HG03097 (cell line): ENCODE measurements around the gene BICC1.

ENCODE experiments used
- ATAC-seq: cut with Tn5 transposase; IDR thresholded peaks from one replicate; pipeline ENCODE4 v1.9.1; 2021; ENCODE audit not compliant: unreplicated experiment, low FRiP score

BICC1 gene

DNA sequence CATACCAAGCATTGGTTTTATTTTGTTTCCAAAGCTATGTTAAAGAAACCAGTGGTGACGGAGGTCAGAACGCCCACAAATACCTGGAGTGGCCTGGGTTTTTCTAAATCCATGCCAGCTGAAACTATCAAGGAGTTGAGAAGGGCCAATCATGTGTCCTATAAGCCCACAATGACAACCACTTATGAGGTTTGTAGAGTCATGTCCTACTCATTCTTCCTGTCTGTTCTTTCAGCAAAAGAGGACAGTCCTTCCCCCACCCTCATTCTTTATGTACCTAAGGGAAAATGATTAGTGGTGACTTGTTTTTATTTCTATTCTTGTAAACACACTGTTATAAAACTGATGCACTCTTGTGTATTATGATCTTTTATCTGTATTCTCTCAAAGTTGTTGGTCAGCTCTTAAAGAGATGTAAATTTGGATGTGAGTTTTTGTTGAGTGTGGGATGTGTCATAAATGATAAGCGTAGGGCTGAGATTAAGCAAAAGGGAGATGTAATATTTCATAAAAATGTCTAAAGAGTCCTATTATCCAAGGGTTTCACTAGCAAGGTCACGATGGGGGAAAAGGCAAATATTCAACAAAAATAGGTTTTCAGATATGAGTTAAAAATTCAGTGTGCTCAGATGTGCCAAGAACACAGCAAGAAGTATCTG lies 294.4 kb downstream of the BICC1 start:
- ATAC-seq: no peak

DNA sequence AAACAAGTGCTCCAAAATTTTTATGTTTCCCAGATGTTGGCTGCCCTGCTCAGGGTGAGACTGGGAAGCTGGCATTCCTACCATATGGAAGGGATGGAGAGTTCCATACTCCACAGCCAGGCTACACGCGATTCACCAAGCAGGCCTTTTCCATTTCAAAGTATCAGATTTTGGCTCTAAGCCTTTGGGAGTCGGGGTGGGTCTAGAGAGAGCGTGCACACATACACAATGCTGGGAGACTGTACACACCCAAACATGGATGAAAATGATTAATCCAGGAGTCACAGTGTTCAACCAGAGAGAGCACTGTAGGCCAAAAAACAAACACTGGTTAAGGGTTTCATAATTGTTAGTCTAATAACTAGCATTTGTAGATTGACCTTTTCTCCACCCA lies 295.0 kb downstream of the BICC1 start:
- no peak for ATAC-seq

DNA sequence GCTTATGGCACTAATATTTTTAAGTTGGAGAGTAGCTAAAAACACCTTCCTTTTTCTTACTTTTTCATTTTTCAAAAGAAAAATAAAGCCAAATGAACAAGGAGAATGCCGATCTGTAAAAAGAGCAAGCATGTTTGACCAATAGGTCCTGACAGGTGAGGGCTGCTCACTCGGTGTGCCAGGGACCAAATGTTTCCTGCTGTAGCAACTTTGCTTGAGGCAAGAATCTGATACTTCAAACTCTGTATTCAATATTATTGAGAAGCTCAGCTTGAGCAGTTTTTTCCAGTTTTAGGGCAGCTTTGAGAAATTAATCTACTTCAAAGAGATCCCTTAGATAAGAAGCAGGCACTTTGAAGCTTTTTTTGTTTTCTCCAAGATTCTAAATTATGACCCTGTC lies 298.1 kb downstream of the BICC1 start:
- ATAC-seq: no peak

DNA sequence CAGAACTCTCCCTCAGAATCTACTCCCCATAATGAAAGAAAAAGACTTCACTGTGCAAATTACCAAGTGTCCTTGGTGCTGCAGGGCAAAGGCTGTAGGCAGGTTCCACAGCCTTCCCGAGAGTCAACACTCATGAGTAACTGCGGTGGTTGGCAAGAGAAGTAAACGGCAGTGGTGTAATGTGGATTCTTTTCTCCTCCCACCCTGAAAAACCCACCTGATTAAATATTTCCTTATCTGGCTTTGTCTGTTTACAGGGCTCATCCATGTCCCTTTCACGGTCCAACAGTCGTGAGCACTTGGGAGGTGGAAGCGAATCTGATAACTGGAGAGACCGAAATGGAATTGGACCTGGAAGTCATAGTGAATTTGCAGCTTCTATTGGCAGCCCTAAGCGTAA lies 300.9 kb downstream of the BICC1 start:
- ATAC-seq: no peak

DNA sequence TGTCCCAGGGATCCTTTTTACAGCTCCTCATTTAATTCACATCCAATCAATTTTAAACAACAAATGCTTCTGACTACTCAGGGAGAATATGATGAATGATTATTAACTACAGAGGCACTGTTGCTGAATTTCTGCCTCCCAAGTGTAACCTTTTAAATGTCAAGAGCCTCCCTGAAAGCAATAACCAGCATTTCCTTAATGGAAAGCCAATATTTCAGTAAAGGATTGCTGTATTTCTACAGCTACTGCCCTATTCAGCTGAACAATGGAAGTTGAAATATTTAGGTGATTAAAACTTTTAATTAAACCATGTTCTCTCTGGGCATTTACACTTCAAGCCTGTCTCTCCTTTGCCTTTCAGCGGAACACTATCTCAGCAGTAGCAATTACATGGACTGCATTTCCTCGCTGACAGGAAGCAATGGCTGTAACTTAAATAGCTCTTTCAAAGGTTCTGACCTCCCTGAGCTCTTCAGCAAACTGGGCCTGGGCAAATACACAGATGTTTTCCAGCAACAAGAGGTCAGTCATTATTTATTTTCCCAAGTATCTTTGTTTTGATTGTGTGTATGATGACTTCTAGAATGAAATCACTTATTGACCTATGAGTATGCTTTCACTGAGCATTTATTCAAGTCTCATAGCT lies 304.7 kb downstream of the BICC1 start:
- no peak for ATAC-seq

DNA sequence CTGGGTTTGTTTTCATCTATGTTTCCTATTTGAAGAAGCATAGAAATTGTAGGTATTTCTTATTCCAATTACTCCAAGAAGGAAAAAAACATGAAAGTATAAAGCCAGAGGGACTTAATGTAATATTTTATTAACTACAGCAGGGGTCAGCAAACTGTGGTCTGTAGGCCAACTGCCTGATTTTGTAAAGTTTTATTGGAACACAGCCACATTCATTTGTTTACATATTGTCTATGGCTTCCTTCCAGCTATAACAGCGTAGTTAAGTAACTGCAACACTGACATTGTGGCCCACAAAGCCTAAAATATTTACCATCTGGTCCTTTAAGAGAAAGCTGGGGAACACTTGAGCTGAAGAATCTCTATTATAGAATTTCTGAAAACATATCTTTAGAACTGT lies 306.2 kb downstream of the BICC1 start:
- ATAC-seq: no peak

DNA sequence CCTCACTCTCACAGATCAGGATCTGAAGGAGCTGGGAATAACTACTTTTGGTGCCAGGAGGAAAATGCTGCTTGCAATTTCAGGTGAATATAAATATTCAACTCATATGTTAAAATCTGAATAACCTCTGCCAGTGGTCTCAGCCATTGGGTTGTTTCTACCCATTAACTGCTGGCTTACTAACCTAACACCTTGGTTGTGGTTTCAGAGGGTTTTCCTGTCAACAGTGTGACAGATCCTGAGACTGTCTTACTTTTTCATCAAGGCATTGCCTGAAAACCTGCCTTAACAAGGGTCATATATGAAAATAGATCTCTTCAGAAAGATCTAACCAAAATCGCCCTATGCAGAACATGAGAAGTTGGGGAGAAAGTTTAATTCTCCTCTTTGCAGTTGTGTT lies 307.7 kb downstream of the BICC1 start:
- no peak for ATAC-seq

DNA sequence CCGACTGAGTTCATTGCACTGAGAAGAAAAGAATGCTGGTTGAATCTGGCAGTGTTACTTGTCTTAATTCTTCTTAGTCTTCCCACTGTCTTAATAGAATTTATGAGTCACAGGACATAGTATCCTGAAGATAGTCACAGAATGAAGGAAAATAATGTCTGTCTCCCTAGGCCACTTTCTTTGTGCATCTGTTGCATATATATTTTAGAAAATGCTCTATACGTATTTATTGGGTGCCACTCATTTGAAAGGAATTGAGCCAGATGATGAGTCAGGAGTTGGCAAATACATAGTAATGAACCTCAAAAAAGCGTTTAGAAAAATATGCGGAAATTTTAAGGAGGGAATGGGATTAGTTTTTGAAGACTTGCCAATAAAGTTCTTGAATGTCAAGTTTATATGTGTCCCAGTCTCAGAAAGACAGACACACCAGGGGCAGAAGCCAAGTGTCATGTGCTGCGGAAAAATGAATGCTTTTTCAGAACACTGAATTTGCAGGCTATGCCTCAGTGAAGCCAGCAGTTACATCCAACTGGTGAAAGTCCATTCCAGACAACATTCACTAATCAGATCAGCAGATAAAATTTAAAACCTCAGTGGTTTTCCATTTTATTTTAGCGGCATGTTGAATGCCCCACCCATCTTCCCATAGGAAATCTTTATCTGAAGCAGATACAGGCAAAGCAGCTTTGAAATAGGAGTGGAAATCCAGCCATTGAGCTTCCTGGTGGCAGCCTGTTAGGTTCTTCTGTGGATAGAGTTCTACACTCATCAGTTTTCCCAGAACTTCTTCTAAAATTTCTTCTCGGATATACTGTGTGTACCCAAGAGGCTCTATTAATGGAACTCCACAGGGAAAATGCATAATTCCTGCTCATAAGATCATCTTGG lies 308.4 kb downstream of the BICC1 start:
- no peak for ATAC-seq

DNA sequence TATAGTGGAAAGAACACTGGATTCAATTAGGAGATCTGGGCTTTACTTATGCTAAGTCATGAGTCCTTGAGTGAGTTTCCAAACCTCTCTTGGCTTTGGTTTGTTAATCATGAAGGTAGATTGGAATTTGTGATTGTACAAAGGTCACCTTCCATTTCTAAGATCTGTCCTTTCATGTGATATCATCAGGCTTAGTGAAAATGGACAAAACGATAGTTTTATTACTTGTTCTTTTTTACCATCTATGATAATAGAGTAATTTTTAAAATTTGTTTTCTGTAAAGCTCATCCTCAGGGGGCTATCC lies 309.0 kb downstream of the BICC1 start:
- ATAC-seq: no peak

DNA sequence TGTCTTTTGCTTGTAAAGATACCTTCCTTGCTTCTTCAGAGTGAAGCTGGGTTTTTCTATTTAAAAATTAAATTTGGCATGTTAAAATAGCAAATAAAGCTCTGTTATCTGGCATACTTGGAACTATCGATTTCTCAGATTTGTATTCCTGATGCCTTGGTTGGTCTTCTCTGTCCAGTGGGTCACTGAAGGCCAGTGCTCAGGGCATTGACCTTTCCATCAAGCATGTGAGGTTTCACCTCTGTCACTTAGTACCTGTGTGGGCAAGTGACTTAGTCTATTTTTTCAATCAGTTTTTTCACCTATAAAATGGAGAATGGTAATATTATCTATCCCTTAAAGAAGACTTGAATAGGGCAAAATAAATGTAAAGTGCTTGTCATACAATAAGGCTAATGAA lies 311.3 kb downstream of the BICC1 start:
- no peak for ATAC-seq

DNA sequence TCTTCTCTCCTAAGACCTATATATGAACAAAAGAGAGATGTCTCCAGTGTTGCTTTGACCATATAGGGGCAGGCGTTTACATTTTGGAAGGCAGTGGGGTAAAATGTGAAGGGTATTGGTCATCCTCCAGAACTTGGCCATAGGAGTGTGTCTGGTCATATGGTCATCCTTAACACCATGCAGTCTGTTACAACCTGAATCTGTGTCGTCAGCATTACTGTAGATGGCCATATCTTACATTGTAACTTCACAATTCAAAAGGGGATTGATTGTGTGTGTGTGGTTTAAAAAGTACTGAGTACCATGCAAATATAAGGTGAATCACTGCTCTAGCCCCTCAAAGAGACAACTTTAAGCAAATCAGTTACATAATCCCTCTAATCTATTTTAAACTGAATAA lies 311.7 kb downstream of the BICC1 start:
- no peak for ATAC-seq

DNA sequence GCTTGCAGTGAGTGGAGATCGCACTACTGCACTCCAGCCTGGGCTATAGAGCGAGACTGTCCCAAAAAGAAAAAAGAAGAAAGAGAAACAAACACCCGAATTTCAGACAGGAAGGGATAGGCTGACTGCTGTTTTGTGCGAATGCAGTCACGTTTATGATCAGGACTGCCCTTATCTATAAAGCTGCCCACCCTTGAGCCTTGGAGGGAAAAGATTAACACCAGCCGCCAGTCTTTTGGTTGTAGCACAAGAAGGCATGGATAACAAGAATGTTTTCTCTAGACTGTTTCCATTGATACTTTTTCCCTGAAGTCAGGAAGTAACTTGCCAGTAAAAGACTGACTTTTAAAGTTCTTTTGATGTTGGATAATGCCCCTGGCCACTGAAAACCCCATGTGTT lies 314.0 kb downstream of the BICC1 start:
- ATAC-seq: no peak

DNA sequence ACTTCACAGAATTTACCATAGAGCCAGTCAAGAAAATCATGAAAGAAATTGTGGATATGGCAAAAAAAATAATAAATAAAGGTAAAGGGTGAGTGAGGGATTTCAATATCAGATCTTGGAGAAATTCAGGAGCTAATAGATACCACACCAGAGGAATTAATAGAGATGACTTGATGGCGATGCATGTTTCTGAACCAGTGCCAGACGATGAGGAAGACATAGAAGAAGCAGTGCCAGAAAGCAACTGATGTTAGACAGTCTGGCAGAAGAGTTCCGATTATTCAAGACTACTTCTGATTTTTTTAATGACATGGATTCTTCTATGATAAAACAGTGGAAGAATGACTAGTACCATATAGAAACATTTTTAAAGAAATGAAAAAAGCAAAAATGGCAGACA lies 314.7 kb downstream of the BICC1 start:
- no peak for ATAC-seq

DNA sequence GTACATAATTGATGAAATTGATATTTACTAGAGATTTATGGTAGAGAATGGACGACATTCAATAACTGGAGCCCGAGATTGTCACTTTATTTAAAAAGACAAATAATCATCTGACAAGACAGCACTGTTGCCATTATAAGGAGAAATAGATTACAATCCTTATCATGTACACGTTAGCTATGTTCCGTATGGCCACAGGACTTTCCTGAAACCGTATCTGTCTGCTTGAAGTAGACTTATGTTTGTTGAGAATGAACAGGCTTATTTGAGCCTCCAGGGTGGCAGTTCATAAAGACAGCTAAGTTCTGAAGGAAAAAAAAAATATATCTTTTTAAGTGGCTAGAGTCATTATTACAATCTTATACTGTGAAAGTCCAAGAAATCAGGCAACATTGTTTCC lies 317.2 kb downstream of the BICC1 start:
- ATAC-seq: no peak

DNA sequence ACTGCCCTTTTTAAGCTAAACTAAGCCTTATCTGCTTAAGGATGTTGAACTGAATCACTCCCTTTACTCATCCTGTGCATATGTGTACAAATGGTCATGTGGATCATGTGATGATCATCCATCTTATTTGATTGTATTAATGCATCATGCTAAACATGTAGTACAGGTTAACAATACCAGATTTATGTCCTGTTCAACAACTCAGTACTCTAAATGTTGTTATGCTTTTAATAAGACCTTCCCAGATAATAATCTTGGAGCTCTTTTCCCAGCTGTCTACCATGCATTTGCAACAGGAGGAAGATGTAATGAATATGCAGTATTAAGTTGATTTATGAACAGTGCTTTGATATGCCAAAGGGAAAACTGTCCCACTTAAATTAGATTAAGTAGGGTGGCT lies 318.0 kb downstream of the BICC1 start:
- ATAC-seq: no peak

DNA sequence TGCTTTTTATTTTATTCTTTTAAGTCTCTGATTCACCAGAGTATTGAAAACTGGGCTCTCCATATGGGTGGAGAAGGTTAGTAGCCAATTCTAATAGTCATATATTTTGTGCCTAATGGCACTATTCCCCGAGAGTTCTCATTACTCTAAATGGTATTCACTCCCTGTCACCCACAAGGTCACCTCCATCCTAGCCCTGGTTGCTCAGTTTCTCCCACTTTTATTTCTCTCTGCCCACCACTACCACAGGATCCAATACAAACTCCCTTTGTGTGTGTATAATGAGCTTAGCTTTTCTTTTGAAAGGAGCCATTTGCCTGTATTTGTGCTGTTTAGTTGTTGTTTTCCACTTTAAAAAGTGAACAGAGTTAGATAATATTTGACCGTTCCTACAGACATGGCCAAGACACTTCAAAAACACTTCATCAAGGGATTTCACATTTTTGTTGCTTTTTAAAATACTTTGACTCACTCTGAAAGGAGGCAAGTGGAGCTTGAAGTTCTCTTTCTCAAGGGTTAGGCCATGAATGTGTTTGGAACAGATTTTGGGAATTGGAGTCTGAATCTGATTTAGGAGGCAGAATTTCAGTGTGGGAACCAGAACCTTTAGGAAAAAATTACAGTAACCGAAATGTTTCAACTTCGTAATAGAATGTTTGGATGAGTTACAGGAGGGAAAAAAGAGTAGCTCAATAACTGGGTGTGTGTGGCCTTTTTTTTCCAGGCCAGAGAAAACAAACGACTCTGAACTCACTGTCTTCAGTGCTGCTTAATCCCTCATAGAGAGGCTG lies 321.3 kb downstream of the BICC1 start:
- no peak for ATAC-seq

DNA sequence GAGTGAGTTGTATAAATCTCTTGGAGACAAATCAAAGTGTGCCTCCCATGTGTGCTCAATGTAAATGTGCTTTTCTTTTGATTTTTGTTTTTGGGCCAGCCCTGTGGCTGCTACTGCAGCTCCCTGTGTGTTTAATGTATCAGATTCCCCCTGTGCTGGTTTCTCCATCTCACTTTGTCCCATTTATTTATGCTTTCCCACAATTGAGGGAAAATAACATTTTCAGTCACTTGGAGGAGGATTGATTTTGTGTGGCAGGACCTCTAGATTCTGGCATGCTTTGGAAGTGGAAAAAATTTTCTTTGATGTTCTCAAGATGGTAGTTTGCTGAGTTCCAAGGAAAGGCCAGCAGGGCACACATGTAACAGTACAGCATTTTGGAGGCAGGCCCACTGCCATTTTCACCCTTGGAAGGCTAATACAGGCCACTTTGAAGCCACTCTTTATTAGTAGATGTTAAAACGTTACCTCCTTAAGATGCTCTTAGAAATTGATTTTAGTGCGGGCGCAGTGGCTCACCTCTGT lies 323.6 kb downstream of the BICC1 start:
- ATAC-seq: no peak

DNA sequence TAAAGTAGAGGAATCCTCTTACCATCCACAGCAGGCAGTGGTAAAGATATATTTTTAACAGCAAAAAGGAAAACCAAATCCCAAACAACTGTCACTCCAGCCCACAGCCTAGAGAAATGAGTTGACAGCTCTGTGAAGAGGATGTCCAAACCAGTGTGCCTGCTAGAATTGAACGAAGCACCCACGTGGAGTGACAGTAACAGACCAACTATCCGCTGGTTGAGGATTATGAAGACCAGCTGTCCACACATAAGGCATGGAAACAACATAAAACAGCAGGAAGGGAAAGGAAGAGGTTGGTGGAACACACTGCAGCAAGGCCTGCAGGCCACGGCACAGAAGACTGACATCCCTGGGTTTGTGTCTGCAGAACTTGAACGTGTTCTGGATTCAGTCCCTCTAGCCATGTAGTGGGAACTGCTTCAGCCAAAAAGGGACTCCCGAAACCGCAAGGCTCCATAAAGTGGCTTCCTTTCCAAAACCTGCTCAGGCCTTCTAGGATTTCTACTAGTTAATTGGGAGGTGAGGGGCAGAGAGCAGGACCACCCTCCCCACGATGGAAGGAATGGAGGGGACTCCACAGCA lies 324.4 kb downstream of the BICC1 start:
- ATAC-seq: no peak

DNA sequence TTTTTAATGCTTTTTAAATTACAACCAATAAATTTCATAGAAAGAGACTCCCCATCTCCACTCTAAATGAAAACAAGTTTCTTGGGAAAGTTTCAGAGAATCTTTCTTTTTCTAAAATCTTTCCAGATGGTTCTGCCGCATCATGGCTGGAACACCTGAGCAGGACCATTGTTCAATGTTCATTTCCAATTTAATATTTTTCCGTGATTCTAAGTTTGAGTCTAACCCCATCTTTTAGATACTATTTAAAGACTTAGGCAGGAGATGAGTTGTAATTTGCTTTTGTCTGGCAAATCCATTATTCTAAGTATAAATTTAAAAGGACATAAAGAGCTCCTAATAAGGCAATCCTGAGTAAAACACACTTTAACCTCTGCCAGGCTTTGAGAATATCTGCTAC lies 325.2 kb downstream of the BICC1 start:
- ATAC-seq: no peak

DNA sequence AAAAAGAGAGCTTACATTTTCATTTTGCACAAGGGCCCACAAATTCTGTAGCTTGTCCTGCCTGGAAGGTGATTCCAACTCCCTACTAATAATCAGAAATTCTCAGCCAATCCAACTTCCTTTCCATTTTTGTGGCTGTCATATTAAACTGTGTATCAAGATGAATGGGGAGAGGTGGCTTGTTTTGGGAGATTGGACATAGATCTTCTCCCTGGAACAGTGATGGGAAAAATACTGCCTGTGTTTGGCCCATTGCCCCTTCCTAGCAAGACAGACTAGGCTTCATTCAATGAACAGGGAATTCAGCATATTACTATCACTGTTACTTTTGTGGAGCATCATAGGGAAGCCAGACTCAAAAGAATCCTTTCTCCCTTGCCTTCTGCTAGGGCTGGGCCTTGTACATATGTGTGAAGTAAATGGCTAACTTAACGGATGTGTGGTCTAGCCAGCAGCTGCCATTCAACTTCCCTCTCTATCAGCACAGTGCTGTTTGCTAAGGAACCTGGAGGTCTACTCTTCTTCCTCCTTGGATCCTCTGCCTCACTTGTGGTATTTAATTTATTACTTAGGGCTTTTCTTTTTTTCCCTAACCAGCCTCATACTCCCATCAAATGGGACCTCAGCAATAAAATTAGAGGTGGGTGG lies 326.0 kb downstream of the BICC1 start:
- ATAC-seq: no peak
